D341Med (cell line): ENCODE data around the gene ST6GALNAC1.
"Not testable (repeated sequence)": the region's sequence is repeated elsewhere in the genome, so short reads cannot be mapped to it uniquely, and the experiment has no call there.

Experiments
- DNase-seq: peaks from one replicate; pipeline ENCODE4 v3.0.0; 2012; ENCODE audit warnings: low spot score

Gene ST6GALNAC1

DNA sequence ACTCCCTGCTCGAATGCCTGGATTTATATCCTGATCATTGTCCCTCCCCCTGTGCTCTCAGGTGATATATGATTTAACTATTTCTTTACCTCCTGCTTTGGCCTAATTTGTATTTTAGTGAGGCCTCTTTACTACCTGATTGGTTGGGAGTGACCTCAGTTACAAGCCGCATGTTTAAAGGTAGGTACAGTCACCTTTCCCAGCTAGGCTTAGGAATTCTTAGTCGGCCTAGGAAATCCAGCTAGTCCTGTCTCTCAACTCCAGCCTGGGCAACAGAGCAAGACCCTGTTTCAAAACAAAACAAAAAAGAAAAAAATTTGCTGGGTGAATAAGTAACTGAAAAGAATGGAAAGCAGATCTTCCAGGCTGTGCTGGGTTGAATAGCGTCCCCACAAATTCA is 31.1 kb downstream of the ST6GALNAC1 start:
- DNase-seq = no peak

DNA sequence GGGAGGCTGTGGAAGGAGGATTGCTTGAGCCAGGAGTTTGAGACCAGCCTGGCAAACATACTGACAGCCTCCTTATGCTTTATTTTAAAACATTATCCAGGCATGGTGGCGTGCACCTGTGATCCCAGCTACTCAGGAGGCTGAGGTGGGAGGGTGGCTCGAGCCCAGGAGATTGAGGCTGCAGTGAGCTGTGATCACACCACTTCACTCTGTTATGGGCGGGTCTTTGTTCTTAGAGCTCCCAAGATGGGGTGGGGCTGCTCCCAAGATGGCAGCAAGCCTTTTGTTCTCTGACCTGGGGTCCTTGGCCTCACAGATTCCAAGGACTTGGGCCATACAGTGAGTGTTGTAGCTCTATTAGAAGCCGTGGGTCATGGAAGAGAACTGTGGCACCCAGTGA is 31.8 kb downstream of the ST6GALNAC1 start:
- no peak for DNase-seq

DNA sequence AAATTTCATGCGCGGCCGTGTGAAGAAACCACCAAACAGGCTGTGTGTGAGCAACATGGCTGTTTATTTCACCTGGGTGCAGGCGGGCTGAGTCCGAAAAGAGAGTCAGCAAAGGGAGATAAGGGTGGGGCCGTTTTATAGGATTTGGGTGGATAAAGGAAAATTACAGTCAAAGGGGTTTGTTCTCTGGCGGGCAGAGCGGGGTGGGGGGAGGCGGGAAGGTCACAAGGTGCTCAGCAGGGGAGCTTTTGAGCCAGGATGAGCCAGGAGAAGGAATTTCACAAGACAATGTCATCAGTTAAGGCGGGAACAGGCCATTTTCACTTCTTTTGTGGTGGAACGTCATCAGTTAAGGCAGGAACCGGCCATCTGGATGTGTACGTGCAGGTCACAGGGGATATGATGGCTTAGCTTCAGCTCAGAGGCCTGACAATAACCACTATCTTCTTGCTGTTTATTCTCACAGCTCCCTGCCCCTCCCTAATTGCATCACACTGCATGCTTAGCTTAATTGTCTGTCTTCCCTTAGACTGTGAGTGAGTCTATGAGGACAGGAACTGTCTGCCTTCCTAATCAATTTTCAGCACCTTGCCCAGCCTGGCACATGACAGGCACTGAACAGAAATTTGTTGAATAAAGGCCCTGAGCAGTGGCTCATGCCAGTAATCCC is 32.3 kb downstream of the ST6GALNAC1 start:
- not testable (repeated sequence) for DNase-seq

DNA sequence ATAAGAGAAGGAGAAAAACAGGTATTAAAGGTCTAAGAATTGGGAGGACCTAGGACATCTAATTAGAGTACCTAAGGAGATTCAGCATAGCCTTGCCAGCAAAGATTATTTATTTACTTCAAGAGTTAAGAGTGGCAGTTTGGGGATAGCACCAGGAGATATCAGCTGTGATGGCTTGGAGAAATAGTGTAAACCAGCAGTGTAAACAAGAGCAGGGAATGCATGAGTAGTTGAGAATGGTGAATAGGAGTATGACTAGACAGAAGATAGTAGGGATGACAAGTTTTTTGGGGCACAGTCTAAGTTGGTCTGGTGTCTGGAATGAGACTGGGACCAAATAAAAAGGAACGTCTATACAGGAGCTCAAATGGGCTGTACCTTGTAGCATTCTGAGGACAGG is 36.9 kb downstream of the ST6GALNAC1 start:
- DNase-seq = not testable (repeated sequence)

DNA sequence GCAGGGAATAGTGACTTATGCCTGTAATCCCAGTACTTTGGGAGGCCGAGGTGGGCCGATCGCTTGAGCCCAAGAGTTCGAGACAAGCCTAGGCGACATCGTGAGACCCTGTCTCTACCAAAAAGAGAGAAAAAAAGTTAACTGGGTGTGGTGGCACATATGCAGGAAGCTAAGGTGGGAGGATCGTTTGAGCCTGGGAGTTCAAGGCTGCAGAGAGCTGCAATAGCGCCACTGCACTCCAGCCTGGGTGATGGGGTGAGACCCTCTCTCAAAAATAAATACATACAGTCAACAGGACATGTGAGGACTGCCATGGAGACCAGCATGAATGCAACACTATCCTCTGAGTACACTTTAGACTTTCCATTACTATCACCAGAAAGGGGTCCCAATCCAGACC is 42.5 kb downstream of the ST6GALNAC1 start:
- DNase-seq = no peak

DNA sequence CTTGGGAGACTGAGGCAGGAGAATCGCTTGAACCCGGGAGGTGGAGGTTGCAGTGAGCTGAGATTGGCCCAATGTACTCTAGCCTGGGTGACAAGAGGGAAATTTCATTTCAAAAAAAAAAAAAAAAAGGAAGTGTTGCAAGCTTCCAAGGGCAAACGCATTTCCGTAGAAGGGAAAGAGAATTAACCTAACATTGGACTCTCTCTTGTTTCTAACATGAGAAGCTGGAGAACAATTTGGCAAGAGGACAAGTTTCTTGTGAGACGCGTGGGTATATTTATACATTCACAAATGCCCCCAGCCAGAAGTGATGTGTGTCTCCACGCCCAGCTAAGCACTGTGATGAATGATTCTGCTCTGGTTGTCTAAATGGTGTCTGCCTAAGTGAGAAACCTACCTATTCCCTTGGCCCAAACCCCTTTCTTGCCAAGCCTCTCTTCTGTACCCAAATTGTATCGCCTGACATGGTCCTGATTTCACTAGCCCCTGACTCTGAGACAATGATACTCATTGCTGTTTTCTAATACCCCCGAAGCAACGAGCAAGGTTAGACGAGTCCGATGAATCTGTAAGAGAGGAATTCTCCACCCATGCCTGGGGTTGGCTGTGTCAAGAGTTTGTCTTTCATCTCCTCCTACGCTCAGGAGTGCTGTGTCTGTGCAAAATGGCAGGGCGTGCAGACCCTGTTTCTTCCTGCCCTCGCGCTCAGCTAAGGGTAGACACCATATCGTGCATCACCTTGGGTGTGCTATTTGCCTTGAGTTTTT is 43.7 kb downstream of the ST6GALNAC1 start:
- DNase-seq = no peak

DNA sequence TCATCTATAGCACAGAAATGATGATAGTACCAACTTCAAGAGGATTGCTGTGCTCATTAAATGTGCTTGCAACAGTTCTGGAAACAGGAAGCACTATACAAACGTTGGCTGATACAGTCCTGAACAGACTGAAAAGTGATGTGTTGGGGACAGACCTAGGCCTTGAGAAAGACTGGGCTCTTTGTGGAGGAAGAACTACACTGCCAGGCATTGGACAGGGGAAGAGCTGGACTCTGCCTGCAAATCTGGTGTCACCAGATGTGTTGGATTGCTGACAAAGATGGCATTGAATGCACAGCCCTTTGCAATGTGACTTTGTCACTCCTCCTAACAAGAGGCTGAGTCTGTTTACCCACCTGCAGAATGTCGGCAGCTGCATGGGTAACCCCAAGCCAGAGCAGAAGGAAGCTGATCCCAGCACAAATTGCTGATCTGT is 45.5 kb downstream of the ST6GALNAC1 start:
- DNase-seq = no peak

DNA sequence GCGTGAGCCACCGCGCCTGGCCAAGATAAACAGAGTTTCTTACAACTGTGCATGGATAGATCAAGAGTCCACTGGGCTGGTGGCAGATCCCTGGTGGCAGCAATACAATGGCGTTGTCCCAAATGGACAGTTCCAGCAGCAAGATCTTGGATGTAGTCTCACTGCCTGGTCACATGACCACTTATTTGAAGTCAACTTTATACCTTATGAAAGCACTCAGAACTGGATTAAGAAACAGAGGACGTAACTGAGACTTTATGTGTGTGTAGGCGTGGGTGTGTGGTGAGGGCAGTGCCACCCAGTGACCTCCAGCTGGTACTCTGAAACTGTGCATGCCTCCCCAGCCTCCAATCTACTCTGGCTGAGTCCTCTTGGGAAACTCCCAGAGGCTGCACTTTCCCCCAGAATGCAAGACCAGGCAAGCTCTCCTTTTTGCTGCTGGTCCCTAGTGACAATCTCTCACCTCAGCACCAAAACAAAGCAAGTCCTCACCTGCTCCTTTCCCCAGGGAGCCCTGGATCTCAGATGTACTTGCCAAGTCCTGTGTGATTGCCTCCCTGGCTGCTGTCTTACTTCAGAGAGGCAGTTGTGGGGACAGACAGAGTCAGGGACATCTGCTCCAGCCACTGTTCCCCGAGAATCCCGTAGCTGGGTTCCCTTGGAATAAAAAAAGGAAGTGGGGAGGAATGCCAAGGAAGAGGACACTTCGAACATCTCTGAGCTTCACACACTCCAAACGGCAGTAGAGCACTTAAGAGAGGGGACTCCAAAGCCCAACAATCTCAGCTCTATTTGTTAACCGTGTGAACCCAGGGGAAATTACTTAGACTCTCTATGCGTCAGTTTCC is 46.2 kb downstream of the ST6GALNAC1 start:
- peak; percentile 36 for DNase-seq

DNA sequence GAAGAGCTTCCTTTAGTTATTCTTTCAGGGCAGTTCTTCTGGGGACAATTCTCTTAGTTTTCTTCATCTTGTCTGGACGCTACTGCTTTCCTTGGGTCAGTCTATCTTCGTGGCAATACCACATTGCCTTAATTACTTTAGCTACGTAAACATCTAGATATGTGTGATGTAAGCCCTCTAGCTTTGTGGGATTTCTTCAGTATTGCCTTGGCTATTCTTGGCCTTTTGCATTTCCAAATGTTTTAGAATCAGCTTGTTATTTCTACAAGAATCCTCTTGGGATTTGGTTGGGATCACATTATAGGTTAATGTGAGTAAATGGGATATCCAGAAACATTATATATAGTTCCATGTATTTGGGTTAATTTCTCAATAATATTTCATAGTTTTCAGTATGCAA is 48.9 kb downstream of the ST6GALNAC1 start:
- DNase-seq = no peak

DNA sequence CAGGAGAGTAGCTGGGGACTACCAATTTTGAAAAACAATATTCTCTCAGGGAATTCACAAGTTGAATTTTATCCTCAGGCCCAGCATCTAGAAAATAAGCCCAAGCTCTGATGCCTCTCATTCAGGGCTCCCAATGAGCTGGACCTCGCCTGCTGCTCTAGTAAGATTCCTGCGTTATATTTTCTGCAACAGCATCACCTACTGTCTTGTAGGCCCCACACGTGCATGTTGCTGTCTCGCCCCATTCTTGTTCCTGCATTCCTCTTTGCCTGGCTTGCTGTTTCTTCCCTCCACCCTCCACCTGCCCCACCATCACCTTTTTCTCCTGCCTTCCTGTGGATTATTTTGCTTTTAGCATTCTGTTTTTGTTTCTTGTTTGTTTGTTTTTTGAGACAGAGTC is 49.6 kb downstream of the ST6GALNAC1 start:
- DNase-seq = peak; percentile 46

DNA sequence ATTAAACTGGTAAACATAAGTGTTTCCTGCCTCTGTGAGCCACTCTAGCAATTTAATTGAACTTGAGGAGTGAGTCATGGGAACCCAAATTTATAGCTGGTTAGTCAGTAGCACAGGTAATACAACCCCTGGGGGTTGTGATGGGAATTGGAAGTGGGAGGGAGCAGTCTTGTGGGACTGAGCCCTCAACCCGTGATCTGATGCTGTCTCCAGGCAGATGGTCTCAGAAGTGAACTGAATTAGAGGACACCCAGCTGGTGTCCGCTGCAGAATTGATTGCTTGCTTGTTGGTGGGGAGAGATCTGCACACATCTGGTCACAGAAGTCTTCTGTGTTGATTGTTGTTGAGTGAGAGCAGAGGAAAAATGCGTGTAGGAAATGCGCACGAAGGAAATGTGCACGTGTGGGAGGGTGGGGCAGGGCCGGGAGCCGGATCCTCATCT is 50.2 kb downstream of the ST6GALNAC1 start:
- DNase-seq = no peak

DNA sequence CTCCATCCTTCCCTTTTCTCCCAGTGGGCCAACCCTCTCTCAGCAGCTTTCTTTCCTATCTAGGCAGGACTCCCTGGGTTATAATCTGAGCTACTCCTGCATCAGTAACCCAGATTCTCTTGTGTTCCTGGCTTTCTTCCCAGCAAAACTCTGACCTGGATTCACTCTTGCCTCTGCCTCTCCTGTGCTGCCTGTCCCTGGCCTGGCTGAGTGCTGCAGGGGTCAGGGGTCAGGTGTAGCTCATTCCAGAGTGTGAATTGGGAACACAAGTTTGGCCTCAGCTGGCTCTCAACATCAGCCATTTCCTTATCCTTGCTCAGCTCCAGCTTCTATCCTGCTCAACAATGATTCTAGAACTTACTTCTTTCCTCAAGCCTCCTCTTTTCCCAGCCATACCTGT is 55.4 kb downstream of the ST6GALNAC1 start:
- no peak for DNase-seq

DNA sequence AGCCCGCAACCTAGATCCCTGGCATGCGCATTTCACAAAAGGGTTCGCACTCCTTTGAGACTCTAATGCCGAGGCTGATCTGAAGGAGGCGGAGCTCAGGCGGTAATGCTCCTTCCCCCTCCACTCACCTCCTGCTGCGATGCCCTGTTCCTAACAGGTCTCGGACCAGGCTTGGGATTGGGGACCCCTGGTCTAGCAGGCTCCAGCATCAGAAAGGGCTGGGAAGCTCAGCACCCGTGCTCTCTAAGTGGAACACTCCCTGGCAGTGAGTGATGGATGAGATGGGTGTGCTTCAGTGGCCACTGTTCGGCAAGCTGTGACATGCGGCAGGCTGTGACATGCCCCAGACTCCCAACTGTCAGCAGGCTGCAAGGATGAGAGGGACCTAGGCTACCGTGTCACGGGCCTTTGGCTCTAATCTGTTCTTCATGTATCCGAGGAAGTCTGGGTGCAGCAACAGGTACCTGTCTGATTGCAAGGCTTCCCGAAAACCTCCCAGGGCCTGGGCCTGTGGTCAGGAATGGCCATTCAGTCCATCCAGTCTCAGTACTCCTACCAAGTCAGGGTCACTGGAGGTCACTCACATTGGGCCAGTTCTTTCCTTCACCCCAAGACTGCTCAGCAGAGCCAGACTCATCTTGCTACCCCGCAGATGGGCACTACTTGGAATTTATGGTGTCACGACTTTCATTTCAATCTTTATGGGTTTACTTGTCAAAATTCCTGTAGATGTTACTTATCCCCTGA is 56.6 kb downstream of the ST6GALNAC1 start:
- peak; percentile 51 for DNase-seq

DNA sequence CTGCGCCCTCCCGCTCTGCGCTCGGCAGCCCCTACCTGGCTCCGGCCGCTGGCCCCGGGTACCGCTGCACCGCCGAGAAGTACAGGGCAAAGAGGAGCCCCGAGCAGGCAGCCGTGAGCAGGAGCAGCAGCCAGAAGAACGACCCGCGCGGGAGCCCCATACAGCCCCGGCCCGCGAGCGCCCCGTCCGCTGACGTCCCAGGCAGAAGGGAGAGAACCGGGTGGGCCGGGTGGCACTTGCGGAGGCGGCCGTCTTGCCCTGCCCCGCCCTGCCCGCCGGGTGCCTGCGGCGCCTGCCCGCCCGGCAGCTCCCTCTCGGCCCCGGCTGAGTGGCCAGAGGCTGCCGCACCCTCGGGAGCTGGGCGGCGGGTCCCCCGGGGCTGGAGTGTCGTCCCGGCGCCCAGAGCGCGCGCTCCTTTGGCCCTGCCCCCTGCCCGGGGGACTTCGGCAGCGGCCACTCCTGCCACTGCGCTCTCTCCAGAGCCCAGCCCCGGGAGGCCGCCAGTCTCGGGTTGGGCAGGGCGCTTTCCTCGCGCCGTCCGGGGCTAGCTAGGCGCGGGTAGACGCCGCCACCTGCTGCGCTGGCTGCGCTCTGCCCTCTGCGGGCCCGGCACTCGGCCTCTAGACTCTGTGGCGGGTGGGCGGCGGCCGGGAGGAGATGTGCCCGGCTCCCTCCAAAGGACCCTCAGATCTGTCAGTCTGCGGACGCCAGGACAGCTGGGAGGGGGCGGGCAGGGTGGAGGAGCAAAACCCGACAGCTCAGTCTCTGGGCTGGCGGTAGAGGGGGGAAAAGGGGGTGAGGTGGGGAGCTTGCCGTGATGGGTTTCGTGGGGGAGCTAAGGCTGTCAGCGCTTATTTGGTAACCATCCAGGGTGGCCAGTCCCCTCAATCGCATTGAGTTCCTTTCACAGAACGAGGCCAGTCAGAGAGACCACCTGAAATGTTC is 57.6 kb downstream of the ST6GALNAC1 start, which contains the start of gene ST6GALNAC2:
ST6GALNAC2 (minus strand) TSS at position 212 of the 945 bp plus-strand sequence; CDS start at position 160, 52 bp downstream.
- peak; percentile 92 for DNase-seq

DNA sequence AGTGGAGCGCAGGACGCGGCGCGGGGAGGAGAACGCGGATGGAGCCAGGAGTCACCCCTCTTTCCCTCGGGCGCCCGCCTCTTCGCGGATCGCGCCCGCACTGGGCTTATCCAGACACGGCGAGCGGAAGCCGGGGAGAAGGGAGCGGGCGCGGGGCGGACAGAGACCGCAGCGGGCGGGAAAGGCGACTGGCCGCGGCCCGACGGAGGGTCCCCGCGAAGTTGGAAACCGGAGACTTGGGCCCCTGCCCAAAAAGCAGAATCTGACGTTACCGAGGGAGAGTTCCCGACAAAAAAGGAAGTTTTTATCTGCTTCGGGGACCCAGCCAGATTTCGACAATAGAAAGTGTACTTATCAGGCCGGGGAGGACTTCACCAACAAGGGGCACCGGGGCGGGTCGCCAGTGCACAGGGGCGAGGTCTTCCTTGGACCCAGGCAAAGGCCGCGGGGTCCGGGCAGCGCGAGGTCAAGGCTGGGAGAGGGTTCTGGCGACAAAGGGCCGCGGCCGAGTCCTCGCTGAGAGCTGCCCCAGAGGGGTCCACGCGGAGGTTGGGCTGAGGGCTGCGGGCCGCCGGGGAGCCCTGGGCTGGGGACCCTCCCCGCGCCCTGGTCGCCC is 58.4 kb downstream of the ST6GALNAC1 start:
- DNase-seq = peak; percentile 59

DNA sequence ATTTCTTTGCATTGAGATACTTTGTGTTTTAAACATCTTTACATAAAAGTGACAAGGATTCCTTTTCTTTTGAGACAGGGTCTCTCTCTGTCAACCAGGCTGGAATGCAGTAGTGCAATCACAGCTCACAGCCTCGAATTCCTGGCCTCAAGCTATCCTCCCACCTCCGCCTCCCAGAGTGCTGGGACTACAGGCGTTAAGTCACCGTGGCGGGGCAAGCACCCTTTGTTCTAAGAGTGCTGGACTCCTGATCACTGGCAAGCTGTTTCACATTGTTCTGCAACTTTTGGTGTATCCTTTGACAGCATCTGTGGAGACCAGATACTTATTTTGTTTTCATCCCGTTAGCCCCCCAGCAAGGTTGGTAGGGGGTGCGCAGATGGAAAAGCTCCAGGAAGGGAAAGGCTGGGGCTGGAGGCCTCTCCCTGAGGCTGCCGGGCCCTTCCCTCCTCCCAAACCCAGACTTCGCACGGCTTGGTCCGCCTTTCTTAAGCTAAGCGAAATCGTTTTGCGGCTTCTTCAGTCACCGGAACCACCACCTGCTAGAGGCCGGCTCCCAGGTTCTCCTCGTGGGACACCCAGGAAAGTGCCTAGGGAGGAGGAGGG is 59.0 kb downstream of the ST6GALNAC1 start:
- DNase-seq = no peak

DNA sequence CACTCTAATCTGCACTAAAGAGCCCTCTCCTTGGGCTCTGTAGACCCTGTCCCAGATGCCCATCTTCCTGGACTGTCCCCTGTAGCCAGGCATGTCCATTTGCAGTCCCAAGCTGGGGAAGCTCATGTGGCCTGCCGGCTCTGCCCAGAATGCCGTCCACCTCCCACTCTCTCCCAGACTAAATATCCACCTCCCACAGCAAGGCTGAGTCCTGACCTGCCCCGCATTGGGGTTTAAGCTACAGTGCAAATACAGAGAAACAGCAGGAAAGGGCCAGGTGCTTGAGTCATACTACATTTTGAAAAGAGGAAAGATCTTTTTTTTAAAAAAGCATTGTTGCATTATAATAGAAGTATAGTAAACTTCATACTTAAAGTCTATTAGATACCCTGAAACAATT is 60.9 kb downstream of the ST6GALNAC1 start:
- no peak for DNase-seq

DNA sequence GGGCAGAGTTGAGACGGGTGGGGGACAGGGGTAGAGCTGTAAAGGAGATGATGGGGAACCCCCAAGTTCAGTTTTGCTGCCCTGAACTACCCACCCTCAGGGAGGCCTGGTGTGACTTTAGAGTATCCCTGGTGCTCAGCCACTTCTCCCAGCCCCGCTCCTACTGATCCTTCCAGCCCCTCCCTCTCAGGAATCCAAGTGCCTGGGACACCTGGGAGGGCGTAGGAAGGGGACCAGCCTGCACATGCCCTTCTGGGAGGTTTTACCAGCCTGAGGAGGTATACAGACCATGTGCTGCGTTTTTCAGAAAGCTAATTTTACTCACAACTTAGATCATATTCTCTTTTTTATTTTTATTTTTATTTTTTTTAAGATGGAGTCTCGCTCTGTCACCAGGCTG is 62.0 kb downstream of the ST6GALNAC1 start:
- DNase-seq = no peak

DNA sequence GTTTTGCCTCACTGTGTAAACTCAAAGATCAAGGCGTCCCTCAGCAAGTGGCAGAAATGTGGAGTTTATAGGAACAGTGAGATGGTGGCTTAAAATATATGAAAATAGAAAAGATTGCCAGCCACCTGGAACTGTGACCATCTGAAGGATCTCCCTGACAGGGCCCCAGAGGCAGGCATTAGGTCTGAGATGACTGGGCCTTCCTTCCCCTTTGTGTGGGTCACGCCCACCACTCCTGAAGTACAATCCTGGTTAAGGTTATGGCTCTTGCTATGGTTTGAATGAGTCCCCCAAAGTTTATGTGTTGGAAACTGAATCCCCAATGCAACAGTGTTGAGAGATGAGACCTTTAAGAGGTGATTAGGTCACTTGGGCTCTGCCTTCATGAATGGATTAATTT is 64.3 kb downstream of the ST6GALNAC1 start:
- no peak for DNase-seq

DNA sequence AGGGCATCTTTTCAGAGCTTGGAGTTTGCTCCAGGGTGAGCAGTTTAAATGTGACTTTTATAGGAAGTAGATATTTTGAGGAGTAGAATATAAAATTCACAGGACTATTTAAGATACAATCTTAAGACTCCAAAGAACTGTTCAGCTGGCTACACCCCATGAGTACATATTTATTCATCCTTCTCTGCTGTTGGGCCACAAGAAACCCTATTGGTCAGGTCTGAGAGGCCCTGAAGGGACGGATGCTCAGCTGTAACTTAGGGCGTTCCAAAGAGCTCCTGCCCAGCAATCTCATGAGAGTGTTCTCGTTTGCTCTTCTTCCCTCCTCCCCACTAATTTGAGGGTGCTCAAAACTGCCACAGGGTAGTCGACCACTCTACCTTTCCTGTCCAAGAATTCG is 65.2 kb downstream of the ST6GALNAC1 start:
- DNase-seq = peak; percentile 39
